ENCODE data around the gene MSRB3.

MSRB3 gene

GRCh38 chr12:65497660-65498059 lies 219.2 kb downstream of the MSRB3 start:
- H3K4me3 ChIP-seq (ENCODE audit: low read depth in 1 of 5, low read length in 5 of 5) = no peak overlapping the region
- no peak overlapping the region for H3K27ac ChIP-seq (ENCODE audit: low read depth, low read length)
- peaks cover 4 to 63% (median 40%) of the 10 kb centered on the region in 5 donors for H3K4me1 ChIP-seq (ENCODE audit: control insufficient read depth in 5 of 5, insufficient read depth in 5 of 5, low read length in 5 of 5)
- no peaks in the 10 kb centered on the region for H3K9me3 ChIP-seq (ENCODE audit: control insufficient read depth in 5 of 5, low read length in 5 of 5)
- no peak overlapping the region for H3K9ac ChIP-seq (ENCODE audit: low read length in 5 of 5)
- no peaks in the 10 kb centered on the region for H3K36me3 ChIP-seq (ENCODE audit: control insufficient read depth in 5 of 5, insufficient read depth in 5 of 5, low read length in 5 of 5)
- H3K27me3 ChIP-seq (ENCODE audit: control insufficient read depth in 5 of 5, insufficient read depth in 4 of 5, low read length in 5 of 5) = no peaks in the 10 kb centered on the region

- Histone ChIP-seq H3K4me1 (ENCODE audit: control insufficient read depth in 5 of 5, insufficient read depth in 5 of 5, low read length in 5 of 5) (peaks cover 4 to 51% (median 40%) of the 10 kb centered on the region in 5 donors), H3K36me3 (ENCODE audit: control insufficient read depth in 5 of 5, insufficient read depth in 5 of 5, low read length in 5 of 5) (no peaks in the 10 kb centered on the region), H3K27me3 (ENCODE audit: control insufficient read depth in 5 of 5, insufficient read depth in 4 of 5, low read length in 5 of 5) (no peaks in the 10 kb centered on the region), H3K27ac (ENCODE audit: low read depth, low read length) (no peak overlapping the region), H3K4me3 (ENCODE audit: low read depth in 1 of 5, low read length in 5 of 5) (no peak overlapping the region), H3K9me3 (ENCODE audit: control insufficient read depth in 5 of 5, low read length in 5 of 5) (no peaks in the 10 kb centered on the region), H3K9ac (ENCODE audit: low read length in 5 of 5) (no peak overlapping the region)
These were observed 220.7 kb downstream of the MSRB3 start for GRCh38 chr12:65499167-65499566.

- Histone ChIP-seq H3K9me3 (ENCODE audit: control insufficient read depth in 5 of 5, low read length in 5 of 5) (no peaks in the 10 kb centered on the region), H3K4me1 (ENCODE audit: control insufficient read depth in 5 of 5, insufficient read depth in 5 of 5, low read length in 5 of 5) (peaks cover 4 to 43% (median 36%) of the 10 kb centered on the region in 5 donors), H3K9ac (ENCODE audit: low read length in 5 of 5) (no peak overlapping the region), H3K36me3 (ENCODE audit: control insufficient read depth in 5 of 5, insufficient read depth in 5 of 5, low read length in 5 of 5) (no peaks in the 10 kb centered on the region), H3K4me3 (ENCODE audit: low read depth in 1 of 5, low read length in 5 of 5) (no peak overlapping the region), H3K27me3 (ENCODE audit: control insufficient read depth in 5 of 5, insufficient read depth in 4 of 5, low read length in 5 of 5) (no peaks in the 10 kb centered on the region), H3K27ac (ENCODE audit: low read depth, low read length) (no peak overlapping the region)
These were observed 221.8 kb downstream of the MSRB3 start for GRCh38 chr12:65500091-65500900.

- Histone ChIP-seq H3K9me3 (ENCODE audit: control insufficient read depth in 5 of 5, low read length in 5 of 5) (no peaks in the 10 kb centered on the region), H3K27me3 (ENCODE audit: control insufficient read depth in 5 of 5, insufficient read depth in 4 of 5, low read length in 5 of 5) (no peaks in the 10 kb centered on the region), H3K36me3 (ENCODE audit: control insufficient read depth in 5 of 5, insufficient read depth in 5 of 5, low read length in 5 of 5) (no peaks in the 10 kb centered on the region), H3K9ac (ENCODE audit: low read length in 5 of 5) (no peak overlapping the region), H3K4me1 (ENCODE audit: control insufficient read depth in 5 of 5, insufficient read depth in 5 of 5, low read length in 5 of 5) (peaks cover 4 to 35% (median 28%) of the 10 kb centered on the region in 5 donors), H3K27ac (ENCODE audit: low read depth, low read length) (no peak overlapping the region), H3K4me3 (ENCODE audit: low read depth in 1 of 5, low read length in 5 of 5) (no peak overlapping the region)
These were observed 222.7 kb downstream of the MSRB3 start for GRCh38 chr12:65501093-65501621.

DNA sequence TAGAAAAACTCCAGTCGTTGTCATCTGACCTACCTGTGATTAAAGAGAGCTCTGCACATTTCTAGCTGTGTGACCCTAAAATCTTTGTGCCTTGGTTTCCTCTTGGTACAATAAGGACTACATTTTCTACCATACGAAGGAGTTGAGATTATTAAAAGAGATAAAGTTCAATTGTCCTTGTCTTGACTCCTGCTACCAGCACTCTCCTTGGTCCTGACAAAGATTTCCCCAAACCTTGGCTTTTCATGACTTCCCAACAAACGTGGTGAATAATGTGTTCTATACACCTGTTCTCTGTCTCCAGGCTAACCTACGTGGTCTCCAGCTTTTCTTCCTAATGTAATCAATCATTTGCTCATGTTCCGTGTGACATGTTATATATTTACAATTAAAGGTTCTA lies 223.5 kb downstream of the MSRB3 start:
- Histone ChIP-seq H3K27me3 (ENCODE audit: control insufficient read depth in 5 of 5, insufficient read depth in 4 of 5, low read length in 5 of 5) (no peaks in the 10 kb centered on the region), H3K36me3 (ENCODE audit: control insufficient read depth in 5 of 5, insufficient read depth in 5 of 5, low read length in 5 of 5) (no peaks in the 10 kb centered on the region), H3K4me3 (ENCODE audit: low read depth in 1 of 5, low read length in 5 of 5) (no peak overlapping the region), H3K9ac (ENCODE audit: low read length in 5 of 5) (no peak overlapping the region), H3K4me1 (ENCODE audit: control insufficient read depth in 5 of 5, insufficient read depth in 5 of 5, low read length in 5 of 5) (peaks cover 2 to 27% (median 20%) of the 10 kb centered on the region in 5 donors), H3K9me3 (ENCODE audit: control insufficient read depth in 5 of 5, low read length in 5 of 5) (no peaks in the 10 kb centered on the region), H3K27ac (ENCODE audit: low read depth, low read length) (no peak overlapping the region)

DNA sequence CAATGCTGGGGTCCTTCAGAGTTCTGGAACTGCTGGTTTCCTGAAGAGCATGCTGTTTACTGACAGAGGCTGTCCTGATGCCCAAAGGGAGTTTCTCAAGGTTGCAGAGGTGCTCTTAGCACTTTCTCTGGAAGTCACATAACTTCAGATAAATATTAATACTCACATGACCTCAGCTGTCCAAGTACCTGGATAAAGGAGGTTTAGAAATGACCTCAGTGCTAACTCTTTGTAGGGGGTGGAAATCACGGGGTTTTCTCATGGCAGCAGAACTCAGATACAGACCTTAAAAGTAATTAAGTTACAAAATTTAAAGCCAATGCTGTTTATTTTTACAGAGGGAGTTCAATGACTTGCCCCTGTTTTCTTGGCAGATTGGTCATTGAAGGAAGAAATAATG lies 225.9 kb downstream of the MSRB3 start:
- Histone ChIP-seq H3K9ac (ENCODE audit: low read length in 5 of 5) (no peak overlapping the region), H3K4me1 (ENCODE audit: control insufficient read depth in 5 of 5, insufficient read depth in 5 of 5, low read length in 5 of 5) (peaks cover 0 to 17% (median 15%) of the 10 kb centered on the region in 5 donors), H3K27ac (ENCODE audit: low read depth, low read length) (no peak overlapping the region), H3K27me3 (ENCODE audit: control insufficient read depth in 5 of 5, insufficient read depth in 4 of 5, low read length in 5 of 5) (no peaks in the 10 kb centered on the region), H3K36me3 (ENCODE audit: control insufficient read depth in 5 of 5, insufficient read depth in 5 of 5, low read length in 5 of 5) (no peaks in the 10 kb centered on the region), H3K4me3 (ENCODE audit: low read depth in 1 of 5, low read length in 5 of 5) (no peak overlapping the region), H3K9me3 (ENCODE audit: control insufficient read depth in 5 of 5, low read length in 5 of 5) (no peaks in the 10 kb centered on the region)

- Histone ChIP-seq H3K9me3 (ENCODE audit: control insufficient read depth in 5 of 5, low read length in 5 of 5) (no peaks in the 10 kb centered on the region), H3K27ac (ENCODE audit: low read depth, low read length) (no peak overlapping the region), H3K9ac (ENCODE audit: low read length in 5 of 5) (no peak overlapping the region), H3K36me3 (ENCODE audit: control insufficient read depth in 5 of 5, insufficient read depth in 5 of 5, low read length in 5 of 5) (no peaks in the 10 kb centered on the region), H3K27me3 (ENCODE audit: control insufficient read depth in 5 of 5, insufficient read depth in 4 of 5, low read length in 5 of 5) (no peaks in the 10 kb centered on the region), H3K4me3 (ENCODE audit: low read depth in 1 of 5, low read length in 5 of 5) (no peak overlapping the region), H3K4me1 (ENCODE audit: control insufficient read depth in 5 of 5, insufficient read depth in 5 of 5, low read length in 5 of 5) (peaks cover 0 to 12% (median 12%) of the 10 kb centered on the region in 5 donors)
These were observed 227.1 kb downstream of the MSRB3 start for GRCh38 chr12:65505386-65506121.

GRCh38 chr12:65508276-65509035 lies 230.0 kb downstream of the MSRB3 start:
- H3K36me3 ChIP-seq (ENCODE audit: control insufficient read depth in 5 of 5, insufficient read depth in 5 of 5, low read length in 5 of 5) = no peaks in the 10 kb centered on the region
- no peak overlapping the region for H3K9ac ChIP-seq (ENCODE audit: low read length in 5 of 5)
- H3K27me3 ChIP-seq (ENCODE audit: control insufficient read depth in 5 of 5, insufficient read depth in 4 of 5, low read length in 5 of 5) = no peaks in the 10 kb centered on the region
- H3K27ac ChIP-seq (ENCODE audit: low read depth, low read length) = no peak overlapping the region
- H3K9me3 ChIP-seq (ENCODE audit: control insufficient read depth in 5 of 5, low read length in 5 of 5) = no peaks in the 10 kb centered on the region
- H3K4me1 ChIP-seq (ENCODE audit: control insufficient read depth in 5 of 5, insufficient read depth in 5 of 5, low read length in 5 of 5) = peaks cover 0 to 13% (median 3%) of the 10 kb centered on the region in 5 donors
- H3K4me3 ChIP-seq (ENCODE audit: low read depth in 1 of 5, low read length in 5 of 5) = no peak overlapping the region

GRCh38 chr12:65510007-65510406 lies 231.5 kb downstream of the MSRB3 start:
- H3K4me1 ChIP-seq (ENCODE audit: control insufficient read depth in 5 of 5, insufficient read depth in 5 of 5, low read length in 5 of 5) = peaks cover 0 to 13% (median 3%) of the 10 kb centered on the region in 5 donors
- H3K36me3 ChIP-seq (ENCODE audit: control insufficient read depth in 5 of 5, insufficient read depth in 5 of 5, low read length in 5 of 5) = no peaks in the 10 kb centered on the region
- no peak overlapping the region for H3K4me3 ChIP-seq (ENCODE audit: low read depth in 1 of 5, low read length in 5 of 5)
- H3K27me3 ChIP-seq (ENCODE audit: control insufficient read depth in 5 of 5, insufficient read depth in 4 of 5, low read length in 5 of 5) = no peaks in the 10 kb centered on the region
- H3K27ac ChIP-seq (ENCODE audit: low read depth, low read length) = no peak overlapping the region
- H3K9me3 ChIP-seq (ENCODE audit: control insufficient read depth in 5 of 5, low read length in 5 of 5) = no peaks in the 10 kb centered on the region
- H3K9ac ChIP-seq (ENCODE audit: low read length in 5 of 5) = no peak overlapping the region
